DOHH2 (cell line): Measurements from ENCODE around the gene OR9K2.

Source experiments
- H3F3A ChIP-seq: fragments of 200-600 bp; sonication (generic), shearing (Covaris generic); 2 replicates; pipeline ENCODE4 v1.6.0; 2016; ENCODE audit warnings: antibody characterized with exemption, mild to moderate bottlenecking; ENCODE audit not compliant: control insufficient read depth, insufficient read depth
- H3K27ac ChIP-seq: fragments of 200-600 bp; sonication (generic); 2 replicates; pipeline ENCODE4 v1.5.1; 2014; ENCODE audit warnings: low read depth, mild to moderate bottlenecking, low read length, moderate library complexity
- H3K27me3 ChIP-seq: fragments of 200-600 bp; sonication (generic); 2 replicates; pipeline ENCODE4 v1.6.1; 2014; ENCODE audit warnings: mild to moderate bottlenecking, low read length, mixed read lengths; ENCODE audit not compliant: control insufficient read depth
- H3K36me3 ChIP-seq: fragments of 200-600 bp; sonication (generic); 2 replicates; pipeline ENCODE4 v1.6.1; 2014; ENCODE audit warnings: mild to moderate bottlenecking, low read length, moderate library complexity, mixed read lengths; ENCODE audit not compliant: control insufficient read depth
- H3K4me1 ChIP-seq: fragments of 200-600 bp; sonication (generic); 2 replicates; pipeline ENCODE4 v1.6.1; 2014; ENCODE audit warnings: mild to moderate bottlenecking, low read length, mixed read lengths; ENCODE audit not compliant: control insufficient read depth
- H3K4me2 ChIP-seq: fragments of 200-600 bp; sonication (generic); 2 replicates; pipeline ENCODE4 v1.6.0; 2014; ENCODE audit warnings: mild to moderate bottlenecking, low read length, moderate library complexity
- H3K4me3 ChIP-seq: fragments of 200-600 bp; sonication (generic); 2 replicates; pipeline ENCODE4 v1.5.1; 2014; ENCODE audit warnings: mild to moderate bottlenecking, low read length, mixed read lengths
- H3K79me2 ChIP-seq: fragments of 200-600 bp; sonication (generic); 2 replicates; pipeline ENCODE4 v1.6.1; 2014; ENCODE audit warnings: mild to moderate bottlenecking, low read length, mixed read lengths; ENCODE audit not compliant: control insufficient read depth
- H3K9me2 ChIP-seq: fragments of 200-600 bp; sonication (generic); replicated peaks from 2 replicates; pipeline ENCODE4 v1.6.1; 2014; ENCODE audit warnings: mild to moderate bottlenecking, low read length, mixed read lengths; ENCODE audit not compliant: control insufficient read depth
- H3K9me3 ChIP-seq: fragments of 200-600 bp; sonication (generic); 2 replicates; pipeline ENCODE4 v1.6.1; 2014; ENCODE audit warnings: antibody characterized with exemption, low read length, mixed read lengths; ENCODE audit not compliant: control insufficient read depth, insufficient read depth
- H4K20me1 ChIP-seq: fragments of 200-600 bp; sonication (generic); 2 replicates; pipeline ENCODE4 v1.6.0; 2014; ENCODE audit warnings: low read depth, mild to moderate bottlenecking, antibody characterized with exemption, low read length, moderate library complexity; ENCODE audit not compliant: control insufficient read depth, insufficient read depth
- CTCF ChIP-seq: fragments of 200-600 bp; sonication (generic); IDR thresholded peaks from one replicate; pipeline ENCODE4 v1.5.1; 2014; ENCODE audit warnings: antibody characterized with exemption, mild to moderate bottlenecking, low read depth, low read length; ENCODE audit not compliant: poor library complexity, severe bottlenecking
- EZH2phosphoT487 ChIP-seq: fragments of 200-600 bp; sonication (generic); IDR thresholded peaks from 2 replicates; pipeline ENCODE4 v1.6.1; 2017; ENCODE audit warnings: borderline replicate concordance, mild to moderate bottlenecking, antibody characterized with exemption, low read length, moderate library complexity, mixed read lengths

The OR9K2 gene

GRCh38 chr12:55172686-55173085 lies 46.5 kb downstream of the OR9K2 start:
- Histone ChIP-seq H4K20me1 (no peaks in the 10 kb centered on the region), H3K79me2 (no peaks in the 10 kb centered on the region), H3K9me3 (no peaks in the 10 kb centered on the region; the same call in 1 of the 2 replicates), H3K4me2 (no peak overlapping the region), H3K36me3 (no peaks in the 10 kb centered on the region), H3K4me1 (no peaks in the 10 kb centered on the region), H3F3A (no peaks in the 10 kb centered on the region), H3K4me3 (no peak overlapping the region), H3K9me2 (no peaks in the 10 kb centered on the region), H3K27ac (no peak overlapping the region), H3K27me3 (no peaks in the 10 kb centered on the region)
- TF ChIP-seq CTCF, result no peak
- TF ChIP-seq EZH2phosphoT487, result no peak

- H3K27ac ChIP-seq, result no peak overlapping the region
- H3K79me2 ChIP-seq, result no peaks in the 10 kb centered on the region
- H3K9me2 ChIP-seq, result no peaks in the 10 kb centered on the region
- H3K27me3 ChIP-seq, result no peaks in the 10 kb centered on the region
- H4K20me1 ChIP-seq, result no peaks in the 10 kb centered on the region
- no peak for TF ChIP-seq CTCF
- no peak for TF ChIP-seq EZH2phosphoT487
- no peak overlapping the region for H3K4me3 ChIP-seq
- H3K9me3 ChIP-seq, result no peaks in the 10 kb centered on the region; the same call in 1 of the 2 replicates
- H3K4me1 ChIP-seq, result no peaks in the 10 kb centered on the region
- H3K36me3 ChIP-seq, result no peaks in the 10 kb centered on the region
- H3F3A ChIP-seq, result no peaks in the 10 kb centered on the region
- no peak overlapping the region for H3K4me2 ChIP-seq
Measured at GRCh38 chr12:55173456-55173855, 47.2 kb downstream of the OR9K2 start.
